Activated naive CD8-positive, alpha-beta T cell (primary cell): ENCODE results near the gene MYH14.

Source experiments
- H3K27ac Mint-ChIP-seq: one replicate; pipeline ENCODE4 v1.8.0; 2021; ENCODE audit warnings: mixed read lengths
- H3K27me3 Mint-ChIP-seq: one replicate; pipeline ENCODE4 v1.8.0; 2021; ENCODE audit warnings: mixed read lengths
- H3K36me3 Mint-ChIP-seq: one replicate; pipeline ENCODE4 v1.8.0; 2021; ENCODE audit warnings: mixed read lengths
- H3K4me1 Mint-ChIP-seq: one replicate; pipeline ENCODE4 v1.8.0; 2021; ENCODE audit warnings: low read depth, mixed read lengths
- H3K4me3 Mint-ChIP-seq: one replicate; pipeline ENCODE4 v1.8.0; 2021; ENCODE audit warnings: mild to moderate bottlenecking, mixed read lengths
- H3K9me3 Mint-ChIP-seq: one replicate; pipeline ENCODE4 v1.8.0; 2021; ENCODE audit warnings: low read depth, mixed read lengths

The MYH14 gene

GRCh38 chr19:50317115-50317514 lies 113.7 kb downstream of the MYH14 start:
- Mint-ChIP-seq H3K4me3 (no peak overlapping the region), H3K9me3 (no peaks in the 10 kb centered on the region), H3K36me3 (no peaks in the 10 kb centered on the region), H3K4me1 (peaks cover 18% of the 10 kb centered on the region), H3K27ac (no peak overlapping the region), H3K27me3 (peaks cover 17% of the 10 kb centered on the region)

DNA sequence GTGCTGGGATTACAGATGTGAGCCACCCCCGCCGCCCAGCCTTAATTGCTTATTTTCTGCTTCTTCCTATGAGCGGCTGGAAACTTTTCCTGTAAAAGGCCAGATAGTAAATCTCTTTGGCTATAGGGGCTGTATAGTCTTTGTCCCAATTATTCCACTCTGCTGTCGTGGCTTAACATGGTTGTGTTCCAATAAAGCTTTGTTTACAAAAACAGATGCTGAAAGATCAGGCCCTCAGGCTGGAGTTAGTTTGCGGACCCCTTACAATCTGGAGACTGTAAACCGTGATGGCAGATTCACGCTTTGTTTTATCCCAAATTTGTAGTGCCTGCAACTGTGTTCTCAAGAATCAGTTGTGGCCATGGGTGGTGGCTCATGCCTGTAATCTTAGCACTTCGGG lies 115.0 kb downstream of the MYH14 start:
- no peak overlapping the region for H3K27ac Mint-ChIP-seq
- H3K4me3 Mint-ChIP-seq = no peak overlapping the region
- no peaks in the 10 kb centered on the region for H3K36me3 Mint-ChIP-seq
- no peaks in the 10 kb centered on the region for H3K9me3 Mint-ChIP-seq
- peaks cover 12% of the 10 kb centered on the region for H3K27me3 Mint-ChIP-seq
- peaks cover 11% of the 10 kb centered on the region for H3K4me1 Mint-ChIP-seq

DNA sequence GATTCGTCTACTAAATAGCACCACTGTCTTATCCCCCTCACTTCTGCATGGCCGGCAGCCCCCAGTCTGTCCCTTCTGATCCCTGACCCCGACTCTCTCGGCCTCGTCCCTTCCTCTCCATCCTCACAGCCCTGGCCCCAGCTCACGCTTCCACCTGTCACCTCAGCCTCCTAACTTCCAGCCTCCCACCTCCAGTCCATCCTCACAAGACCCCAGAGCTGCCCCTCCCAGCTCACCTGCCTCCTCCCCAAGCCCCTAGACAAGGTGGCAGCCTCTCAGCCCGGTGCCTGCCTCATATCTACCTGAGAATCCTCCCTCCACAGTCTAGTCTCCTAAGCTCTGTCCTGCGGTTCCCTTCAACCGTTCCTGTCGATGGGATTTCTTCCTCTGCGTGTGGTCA lies 115.7 kb downstream of the MYH14 start:
- Mint-ChIP-seq H3K27me3 (peaks cover 8% of the 10 kb centered on the region), H3K9me3 (no peaks in the 10 kb centered on the region), H3K36me3 (no peaks in the 10 kb centered on the region), H3K4me3 (no peak overlapping the region), H3K27ac (no peak overlapping the region), H3K4me1 (peaks cover 9% of the 10 kb centered on the region)

DNA sequence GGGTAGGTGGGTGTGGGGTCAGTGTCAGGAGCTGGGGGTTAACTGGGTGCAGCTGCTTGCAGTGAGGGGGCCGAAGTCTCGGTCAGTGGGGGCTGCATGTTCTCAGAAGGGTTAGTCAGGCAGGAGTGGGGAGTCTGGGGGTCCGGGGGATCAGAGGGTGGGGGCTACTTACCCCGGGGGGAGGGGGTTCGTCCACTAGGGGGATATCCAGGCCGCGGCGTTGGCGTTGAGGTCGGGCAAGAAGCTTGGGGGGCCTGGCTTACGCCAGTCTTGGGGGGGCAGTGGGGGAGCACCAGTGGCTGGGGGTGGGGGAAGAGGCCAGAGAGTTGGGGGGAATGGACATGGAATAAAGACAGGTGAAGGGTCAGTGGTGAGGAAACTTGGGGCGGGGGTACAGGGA lies 116.6 kb downstream of the MYH14 start:
- Mint-ChIP-seq H3K36me3 (no peaks in the 10 kb centered on the region), H3K27me3 (peaks cover 3% of the 10 kb centered on the region), H3K4me1 (peaks cover 7% of the 10 kb centered on the region), H3K9me3 (no peaks in the 10 kb centered on the region), H3K27ac (no peak overlapping the region), H3K4me3 (no peak overlapping the region)

DNA sequence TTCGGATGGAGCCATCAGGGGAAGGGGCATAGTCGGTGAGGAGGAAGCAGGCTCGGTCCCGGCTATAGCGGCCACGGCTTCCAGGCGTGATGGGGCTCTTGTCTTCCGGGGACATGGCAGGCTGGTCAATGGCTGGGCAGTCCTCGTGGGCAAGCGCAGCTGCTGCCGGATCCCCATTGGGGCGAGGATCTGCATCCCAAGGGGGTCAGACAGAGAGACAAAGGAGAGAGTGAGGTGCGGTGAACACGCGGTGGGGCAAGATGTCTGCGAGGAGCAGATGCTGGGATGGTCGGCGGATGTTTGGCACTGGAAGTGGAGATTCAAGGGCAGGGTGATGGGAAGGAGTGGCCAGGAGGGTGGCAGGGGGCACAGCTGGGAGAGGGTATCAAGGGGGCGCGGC lies 117.2 kb downstream of the MYH14 start:
- Mint-ChIP-seq H3K9me3 (no peaks in the 10 kb centered on the region), H3K4me1 (peaks cover 6% of the 10 kb centered on the region), H3K27ac (no peak overlapping the region), H3K27me3 (peaks cover 2% of the 10 kb centered on the region), H3K4me3 (no peak overlapping the region), H3K36me3 (no peaks in the 10 kb centered on the region)

DNA sequence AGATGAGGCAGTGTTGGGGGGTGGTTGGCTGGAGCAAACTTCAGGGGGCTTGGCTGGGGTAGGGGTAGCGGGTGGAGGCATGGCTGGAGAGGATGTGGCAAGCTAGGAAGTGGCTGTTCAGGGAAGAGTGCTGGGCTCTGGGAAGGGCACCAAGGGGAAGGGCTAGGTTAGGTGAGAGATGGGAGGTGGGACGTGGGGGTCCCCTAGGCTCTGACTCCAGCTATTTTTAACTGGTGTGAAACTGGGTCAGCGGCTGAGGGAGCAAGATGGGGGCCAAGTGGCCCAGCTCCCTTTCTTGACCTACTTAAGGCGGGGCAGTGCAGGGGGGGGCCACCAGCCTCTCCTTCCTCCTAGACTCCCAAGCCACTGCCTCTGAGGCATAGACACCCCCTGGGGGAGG lies 118.4 kb downstream of the MYH14 start:
- peaks cover 3% of the 10 kb centered on the region for H3K27me3 Mint-ChIP-seq

DNA sequence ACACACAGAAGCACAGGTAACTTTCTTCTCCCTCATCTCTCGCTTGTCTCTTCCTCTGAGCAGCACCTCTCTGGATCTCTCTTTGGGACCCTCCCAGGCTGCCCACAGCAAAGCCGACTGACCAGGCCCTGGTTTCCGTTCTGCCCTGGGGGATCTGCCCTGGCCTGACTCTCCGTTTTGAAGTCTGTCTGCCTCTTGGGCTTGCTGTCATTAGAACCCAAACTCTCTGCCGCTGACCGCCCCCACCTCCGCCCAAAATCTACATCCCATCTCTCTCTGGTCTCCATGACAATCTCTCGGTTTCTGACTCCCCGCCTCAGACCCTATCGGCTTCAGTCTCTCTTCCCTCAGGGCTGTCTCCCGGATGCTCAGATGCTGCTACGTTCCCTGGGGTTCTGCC lies 118.8 kb downstream of the MYH14 start:
- H3K4me3 Mint-ChIP-seq = no peak overlapping the region
- H3K27ac Mint-ChIP-seq = no peak overlapping the region
- H3K27me3 Mint-ChIP-seq = peaks cover 7% of the 10 kb centered on the region
- peaks cover 13% of the 10 kb centered on the region for H3K4me1 Mint-ChIP-seq
- peaks cover 2% of the 10 kb centered on the region for H3K36me3 Mint-ChIP-seq
- H3K9me3 Mint-ChIP-seq = no peaks in the 10 kb centered on the region

More for the DNA sequence above, 118.4 kb downstream of the MYH14 start:
- peaks cover 9% of the 10 kb centered on the region for H3K4me1 Mint-ChIP-seq
- no peak overlapping the region for H3K27ac Mint-ChIP-seq
- H3K4me3 Mint-ChIP-seq = no peak overlapping the region
- no peaks in the 10 kb centered on the region for H3K9me3 Mint-ChIP-seq
- H3K36me3 Mint-ChIP-seq = no peaks in the 10 kb centered on the region

DNA sequence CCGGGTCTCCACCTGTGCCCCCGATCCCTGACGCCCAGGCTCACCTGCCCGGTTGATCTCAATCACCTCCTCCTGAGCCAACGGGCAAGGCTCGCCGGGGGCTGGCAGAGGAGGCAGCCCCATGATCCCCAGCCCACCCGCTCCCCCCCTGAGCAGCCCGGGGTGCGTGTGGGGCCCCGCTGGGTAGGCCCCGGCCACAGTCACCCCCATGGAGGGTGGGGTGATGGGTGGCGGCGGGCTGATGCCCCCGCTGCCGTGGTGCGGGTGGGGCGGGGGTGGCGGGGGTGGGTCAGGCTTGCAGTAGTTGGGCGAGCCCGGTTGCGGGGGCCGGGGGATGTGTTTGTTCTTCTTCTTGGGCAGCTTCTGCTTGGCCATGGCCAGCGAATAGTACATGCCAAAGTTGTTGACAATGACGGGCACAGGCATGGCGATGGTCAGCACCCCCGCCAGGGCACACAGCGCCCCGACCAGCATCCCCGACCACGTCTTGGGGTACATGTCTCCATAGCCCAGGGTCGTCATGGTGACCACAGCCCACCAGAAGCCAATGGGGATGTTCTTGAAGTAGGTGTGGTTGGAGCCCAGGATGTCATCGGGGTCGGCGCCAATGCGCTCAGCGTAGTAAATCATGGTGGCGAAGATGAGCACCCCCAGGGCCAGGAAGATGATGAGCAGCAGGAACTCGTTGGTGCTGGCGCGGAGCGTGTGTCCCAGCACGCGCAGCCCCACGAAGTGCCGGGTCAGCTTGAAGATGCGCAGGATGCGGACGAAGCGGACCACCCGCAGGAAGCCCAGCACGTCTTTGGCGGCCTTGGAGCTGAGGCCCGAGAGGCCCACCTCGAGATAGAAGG lies 119.7 kb downstream of the MYH14 start:
- no peak overlapping the region for H3K27ac Mint-ChIP-seq
- peaks cover 2% of the 10 kb centered on the region for H3K36me3 Mint-ChIP-seq
- H3K27me3 Mint-ChIP-seq = peaks cover 9% of the 10 kb centered on the region
- no peak overlapping the region for H3K4me3 Mint-ChIP-seq
- peaks cover 19% of the 10 kb centered on the region for H3K4me1 Mint-ChIP-seq
- H3K9me3 Mint-ChIP-seq = no peaks in the 10 kb centered on the region

DNA sequence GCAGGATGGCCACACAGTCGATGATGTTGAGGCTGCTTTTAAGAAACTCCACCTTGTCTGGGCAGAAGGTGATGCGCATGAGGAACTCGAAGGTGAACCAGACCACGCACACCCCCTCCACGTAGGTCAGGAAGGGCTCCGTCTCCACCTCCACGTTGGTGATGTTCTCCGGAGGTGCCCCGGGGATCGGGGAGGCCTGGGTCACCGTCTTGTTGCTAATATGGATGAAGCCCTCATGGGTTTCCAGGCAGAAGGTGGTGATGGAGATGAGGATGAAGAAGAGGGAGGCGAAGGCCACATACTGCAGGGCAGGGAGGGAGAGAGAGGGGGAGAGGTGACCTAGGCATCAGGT lies 120.3 kb downstream of the MYH14 start:
- H3K27me3 Mint-ChIP-seq = peaks cover 9% of the 10 kb centered on the region
- H3K4me3 Mint-ChIP-seq = no peak overlapping the region
- peaks cover 2% of the 10 kb centered on the region for H3K36me3 Mint-ChIP-seq
- H3K4me1 Mint-ChIP-seq = peaks cover 19% of the 10 kb centered on the region
- H3K27ac Mint-ChIP-seq = no peak overlapping the region
- no peaks in the 10 kb centered on the region for H3K9me3 Mint-ChIP-seq

- peaks cover 2% of the 10 kb centered on the region for H3K36me3 Mint-ChIP-seq
- no peaks in the 10 kb centered on the region for H3K9me3 Mint-ChIP-seq
- no peak overlapping the region for H3K4me3 Mint-ChIP-seq
- H3K27me3 Mint-ChIP-seq = peaks cover 10% of the 10 kb centered on the region
- peaks cover 21% of the 10 kb centered on the region for H3K4me1 Mint-ChIP-seq
- no peak overlapping the region for H3K27ac Mint-ChIP-seq
Observed at GRCh38 chr19:50324331-50324730, 120.9 kb downstream of the MYH14 start.

- Mint-ChIP-seq H3K4me3 (peak overlapping the region; percentile 10), H3K4me1 (peaks cover 30% of the 10 kb centered on the region), H3K27ac (no peak overlapping the region), H3K27me3 (peaks cover 17% of the 10 kb centered on the region), H3K36me3 (peaks cover 2% of the 10 kb centered on the region), H3K9me3 (no peaks in the 10 kb centered on the region)
Observed at GRCh38 chr19:50325310-50326100, 122.1 kb downstream of the MYH14 start.

DNA sequence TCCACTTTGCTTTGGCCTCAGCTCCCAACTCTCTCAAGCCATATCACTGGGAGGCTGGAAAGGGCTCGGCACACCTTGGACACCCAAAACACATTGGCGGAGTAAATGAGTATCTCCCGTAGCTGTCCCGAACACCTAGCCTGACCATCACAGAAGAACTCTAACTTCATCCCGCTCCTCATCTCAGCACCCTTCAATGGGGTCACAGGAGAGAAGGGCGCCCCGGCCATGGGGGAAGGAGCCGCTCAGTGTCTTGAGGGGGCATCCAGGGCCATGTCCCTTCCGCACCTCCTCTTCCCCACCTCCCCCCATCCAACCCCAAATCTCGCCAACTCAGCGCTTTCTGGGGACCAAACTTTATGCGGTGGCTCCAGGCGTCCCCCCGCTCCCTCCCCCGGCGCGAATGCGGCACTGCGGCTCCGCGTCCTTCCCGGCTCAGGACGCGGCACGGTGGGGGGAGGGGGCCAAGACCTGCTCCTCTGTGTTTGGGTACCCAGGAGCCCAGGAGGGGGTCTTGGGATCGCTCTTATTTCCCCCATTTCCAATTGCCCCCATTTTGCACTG lies 122.8 kb downstream of the MYH14 start:
- H3K27ac Mint-ChIP-seq = no peak overlapping the region
- peaks cover 17% of the 10 kb centered on the region for H3K27me3 Mint-ChIP-seq
- H3K4me3 Mint-ChIP-seq = no peak overlapping the region

GRCh38 chr19:50327013-50327412 lies 123.6 kb downstream of the MYH14 start:
- peaks cover 18% of the 10 kb centered on the region for H3K27me3 Mint-ChIP-seq
- peaks cover 2% of the 10 kb centered on the region for H3K36me3 Mint-ChIP-seq
- H3K27ac Mint-ChIP-seq = peak overlapping the region; percentile 2
- H3K4me1 Mint-ChIP-seq = peaks cover 40% of the 10 kb centered on the region
- peak overlapping the region; percentile 42 for H3K4me3 Mint-ChIP-seq
- H3K9me3 Mint-ChIP-seq = no peaks in the 10 kb centered on the region

More for the DNA sequence above, 122.8 kb downstream of the MYH14 start:
- peaks cover 34% of the 10 kb centered on the region for H3K4me1 Mint-ChIP-seq
- no peaks in the 10 kb centered on the region for H3K9me3 Mint-ChIP-seq
- peaks cover 2% of the 10 kb centered on the region for H3K36me3 Mint-ChIP-seq

- Mint-ChIP-seq H3K9me3 (no peaks in the 10 kb centered on the region), H3K27ac (no peak overlapping the region), H3K4me3 (peak overlapping the region; percentile 42), H3K36me3 (peaks cover 2% of the 10 kb centered on the region), H3K4me1 (peaks cover 45% of the 10 kb centered on the region), H3K27me3 (peaks cover 18% of the 10 kb centered on the region)
Observed at GRCh38 chr19:50327461-50328223, 124.2 kb downstream of the MYH14 start.
